ENCODE data around the gene POMP. TPM values are rescaled to one million over a fixed set of nuclear protein-coding genes. Genes with fewer than 3 reads are reported as not detected.

POMP gene
- total RNA-seq, 2 experiments from 2014 or later = 25.8 to 28.5 TPM

- Mint-ChIP-seq H3K27ac (no peak overlapping the region), H3K36me3 (ENCODE audit: low read depth) (peaks cover 13% of the 10 kb centered on the region), H3K27me3 (no peaks in the 10 kb centered on the region), H3K4me3 (no peak overlapping the region), H3K4me1 (ENCODE audit: low read depth) (peaks cover 16% of the 10 kb centered on the region), H3K9me3 (no peaks in the 10 kb centered on the region)
- Histone ChIP-seq H3K4me3 (ENCODE audit: low read length) (no peak overlapping the region), H3K36me3 (ENCODE audit: insufficient read depth, low read length) (no peaks in the 10 kb centered on the region), H3K4me1 (ENCODE audit: insufficient read depth, low read length) (peaks cover 1% of the 10 kb centered on the region), H3K27ac (ENCODE audit: low read depth in 1 of 2, low read length in 2 of 2) (no peak overlapping the region), H3K9me3 (ENCODE audit: control insufficient read depth in 1 of 2, insufficient read depth in 1 of 2, low read length in 2 of 2) (no peaks in the 10 kb centered on the region), H3K27me3 (ENCODE audit: control insufficient read depth in 1 of 2, insufficient read depth in 2 of 2, low read length in 2 of 2) (no peaks in the 10 kb centered on the region)
- ChIA-PET POLR2A (no interaction called here), CTCF (no interaction called here)
- no peak for ATAC-seq (ENCODE audit: poor library complexity)
- DNase-seq = no peak
- intact Hi-C loops (cut with DNase I, micrococcal nuclease) = no loop called here
- TF ChIP-seq CTCF (IDR thresholded peaks at IDR 0.05) = no peak
Observed at GRCh38 chr13:28651810-28652401, 7.0 kb upstream of the POMP start.

- Mint-ChIP-seq H3K4me3 (no peak overlapping the region), H3K27me3 (no peaks in the 10 kb centered on the region), H3K4me1 (ENCODE audit: low read depth) (peaks cover 25% of the 10 kb centered on the region), H3K36me3 (ENCODE audit: low read depth) (peaks cover 13% of the 10 kb centered on the region), H3K27ac (peak overlapping the region; percentile 4), H3K9me3 (no peaks in the 10 kb centered on the region)
- Histone ChIP-seq H3K27me3 (ENCODE audit: control insufficient read depth in 1 of 2, insufficient read depth in 2 of 2, low read length in 2 of 2) (no peaks in the 10 kb centered on the region), H3K9me3 (ENCODE audit: control insufficient read depth in 1 of 2, insufficient read depth in 1 of 2, low read length in 2 of 2) (no peaks in the 10 kb centered on the region), H3K27ac (ENCODE audit: low read depth in 1 of 2, low read length in 2 of 2) (no peak overlapping the region), H3K4me3 (ENCODE audit: low read length) (no peak overlapping the region), H3K4me1 (ENCODE audit: insufficient read depth, low read length) (peaks cover 11% of the 10 kb centered on the region), H3K36me3 (ENCODE audit: insufficient read depth, low read length) (no peaks in the 10 kb centered on the region)
- ATAC-seq (ENCODE audit: poor library complexity) (no peak), DNase-seq (no peak)
- ChIA-PET POLR2A (no interaction called here), CTCF (no interaction called here)
- intact Hi-C loops (cut with DNase I, micrococcal nuclease) = no loop called here
- no peak for TF ChIP-seq CTCF (IDR thresholded peaks at IDR 0.05)
Observed at GRCh38 chr13:28653111-28653510, 5.8 kb upstream of the POMP start.

GRCh38 chr13:28654276-28654675, 4.7 kb upstream of the POMP start:
- Mint-ChIP-seq H3K27me3 (no peaks in the 10 kb centered on the region), H3K4me1 (ENCODE audit: low read depth) (peaks cover 36% of the 10 kb centered on the region), H3K36me3 (ENCODE audit: low read depth) (peaks cover 25% of the 10 kb centered on the region), H3K4me3 (no peak overlapping the region), H3K27ac (no peak overlapping the region), H3K9me3 (no peaks in the 10 kb centered on the region)
- Histone ChIP-seq H3K4me3 (ENCODE audit: low read length) (no peak overlapping the region), H3K4me1 (ENCODE audit: insufficient read depth, low read length) (peaks cover 13% of the 10 kb centered on the region), H3K27me3 (ENCODE audit: control insufficient read depth in 1 of 2, insufficient read depth in 2 of 2, low read length in 2 of 2) (no peaks in the 10 kb centered on the region), H3K36me3 (ENCODE audit: insufficient read depth, low read length) (no peaks in the 10 kb centered on the region), H3K27ac (ENCODE audit: low read depth in 1 of 2, low read length in 2 of 2) (no peak overlapping the region), H3K9me3 (ENCODE audit: control insufficient read depth in 1 of 2, insufficient read depth in 1 of 2, low read length in 2 of 2) (no peaks in the 10 kb centered on the region)
- DNase-seq (no peak), ATAC-seq (ENCODE audit: poor library complexity) (no peak)
- ChIA-PET POLR2A (no interaction called here), CTCF (no interaction called here)
- intact Hi-C loops (cut with DNase I, micrococcal nuclease) = no loop called here
- TF ChIP-seq CTCF (IDR thresholded peaks at IDR 0.05) = no peak

Measured in CD4-positive, alpha-beta T cell (primary cell).